Gastrocnemius medialis (tissue), 4 donors: ENCODE results near the gene AFF3.

Experiments used
- POLR2A ChIP-seq, 2 donors: fragments of 450-650 bp; IDR thresholded peaks; one replicate each; pipeline ENCODE4 v1.6.1; 2017; ENCODE audit warnings: antibody characterized with exemption in 2 of 2, mild to moderate bottlenecking in 2 of 2, moderate library complexity in 2 of 2
- TF ChIP-seq, protein P1 (sequence below), 5 experiments: fragments of 450-650 bp in 3 of 5; fragments of 200-600 bp in 2 of 5; sonication (generic) in 2 of 5; IDR thresholded peaks in 4 of 5; conservative IDR thresholded peaks in 1 of 5; 1 replicate in 4 of 5; 2 replicates in 1 of 5; pipeline ENCODE4 v1.5.1; 2016 to 2019; ENCODE audit warnings: antibody characterized with exemption in 5 of 5, mild to moderate bottlenecking in 3 of 5, moderate library complexity in 3 of 5

GRCh38 chr2:99836690-99837605, 305.4 kb downstream of the AFF3 start:
- TF ChIP-seq, protein P1, sequence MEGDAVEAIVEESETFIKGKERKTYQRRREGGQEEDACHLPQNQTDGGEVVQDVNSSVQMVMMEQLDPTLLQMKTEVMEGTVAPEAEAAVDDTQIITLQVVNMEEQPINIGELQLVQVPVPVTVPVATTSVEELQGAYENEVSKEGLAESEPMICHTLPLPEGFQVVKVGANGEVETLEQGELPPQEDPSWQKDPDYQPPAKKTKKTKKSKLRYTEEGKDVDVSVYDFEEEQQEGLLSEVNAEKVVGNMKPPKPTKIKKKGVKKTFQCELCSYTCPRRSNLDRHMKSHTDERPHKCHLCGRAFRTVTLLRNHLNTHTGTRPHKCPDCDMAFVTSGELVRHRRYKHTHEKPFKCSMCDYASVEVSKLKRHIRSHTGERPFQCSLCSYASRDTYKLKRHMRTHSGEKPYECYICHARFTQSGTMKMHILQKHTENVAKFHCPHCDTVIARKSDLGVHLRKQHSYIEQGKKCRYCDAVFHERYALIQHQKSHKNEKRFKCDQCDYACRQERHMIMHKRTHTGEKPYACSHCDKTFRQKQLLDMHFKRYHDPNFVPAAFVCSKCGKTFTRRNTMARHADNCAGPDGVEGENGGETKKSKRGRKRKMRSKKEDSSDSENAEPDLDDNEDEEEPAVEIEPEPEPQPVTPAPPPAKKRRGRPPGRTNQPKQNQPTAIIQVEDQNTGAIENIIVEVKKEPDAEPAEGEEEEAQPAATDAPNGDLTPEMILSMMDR (IDR thresholded peaks at IDR 0.05 in 4 of 5, conservative IDR thresholded peaks at IDR 0.05 in 1 of 5): no peak
- no peak for TF ChIP-seq POLR2A (IDR thresholded peaks at IDR 0.05)
